ENCODE results near the gene EML1.

EML1 gene

GRCh38 chr14:99749763-99750715, 43.2 kb upstream of the EML1 start:
- Histone ChIP-seq H3K4me1 (ENCODE audit: control insufficient read depth in 5 of 5, insufficient read depth in 5 of 5, low read length in 5 of 5) (peaks cover 6 to 73% (median 49%) of the 10 kb centered on the region in 5 donors), H3K9me3 (ENCODE audit: control insufficient read depth in 5 of 5, low read length in 5 of 5) (no peaks in the 10 kb centered on the region), H3K27me3 (ENCODE audit: control insufficient read depth in 5 of 5, insufficient read depth in 4 of 5, low read length in 5 of 5) (peaks cover 0 to 36% (median 20%) of the 10 kb centered on the region in 5 donors), H3K27ac (ENCODE audit: low read depth, low read length) (peak overlapping the region; percentile 24), H3K36me3 (ENCODE audit: control insufficient read depth in 5 of 5, insufficient read depth in 5 of 5, low read length in 5 of 5) (no peaks in the 10 kb centered on the region), H3K4me3 (ENCODE audit: low read depth in 1 of 5, low read length in 5 of 5) (no peak overlapping the region), H3K9ac (ENCODE audit: low read length in 5 of 5) (peak overlapping the region in 2 of 5 donors; percentile 13 to 23)

GRCh38 chr14:99750746-99751450, 42.3 kb upstream of the EML1 start:
- H3K9ac ChIP-seq (ENCODE audit: low read length in 5 of 5), result no peak overlapping the region
- peaks cover 0 to 41% (median 20%) of the 10 kb centered on the region in 5 donors for H3K27me3 ChIP-seq (ENCODE audit: control insufficient read depth in 5 of 5, insufficient read depth in 4 of 5, low read length in 5 of 5)
- H3K9me3 ChIP-seq (ENCODE audit: control insufficient read depth in 5 of 5, low read length in 5 of 5), result no peaks in the 10 kb centered on the region
- H3K36me3 ChIP-seq (ENCODE audit: control insufficient read depth in 5 of 5, insufficient read depth in 5 of 5, low read length in 5 of 5), result no peaks in the 10 kb centered on the region
- no peak overlapping the region for H3K4me3 ChIP-seq (ENCODE audit: low read depth in 1 of 5, low read length in 5 of 5)
- H3K27ac ChIP-seq (ENCODE audit: low read depth, low read length), result no peak overlapping the region
- peaks cover 6 to 74% (median 46%) of the 10 kb centered on the region in 5 donors for H3K4me1 ChIP-seq (ENCODE audit: control insufficient read depth in 5 of 5, insufficient read depth in 5 of 5, low read length in 5 of 5)

DNA sequence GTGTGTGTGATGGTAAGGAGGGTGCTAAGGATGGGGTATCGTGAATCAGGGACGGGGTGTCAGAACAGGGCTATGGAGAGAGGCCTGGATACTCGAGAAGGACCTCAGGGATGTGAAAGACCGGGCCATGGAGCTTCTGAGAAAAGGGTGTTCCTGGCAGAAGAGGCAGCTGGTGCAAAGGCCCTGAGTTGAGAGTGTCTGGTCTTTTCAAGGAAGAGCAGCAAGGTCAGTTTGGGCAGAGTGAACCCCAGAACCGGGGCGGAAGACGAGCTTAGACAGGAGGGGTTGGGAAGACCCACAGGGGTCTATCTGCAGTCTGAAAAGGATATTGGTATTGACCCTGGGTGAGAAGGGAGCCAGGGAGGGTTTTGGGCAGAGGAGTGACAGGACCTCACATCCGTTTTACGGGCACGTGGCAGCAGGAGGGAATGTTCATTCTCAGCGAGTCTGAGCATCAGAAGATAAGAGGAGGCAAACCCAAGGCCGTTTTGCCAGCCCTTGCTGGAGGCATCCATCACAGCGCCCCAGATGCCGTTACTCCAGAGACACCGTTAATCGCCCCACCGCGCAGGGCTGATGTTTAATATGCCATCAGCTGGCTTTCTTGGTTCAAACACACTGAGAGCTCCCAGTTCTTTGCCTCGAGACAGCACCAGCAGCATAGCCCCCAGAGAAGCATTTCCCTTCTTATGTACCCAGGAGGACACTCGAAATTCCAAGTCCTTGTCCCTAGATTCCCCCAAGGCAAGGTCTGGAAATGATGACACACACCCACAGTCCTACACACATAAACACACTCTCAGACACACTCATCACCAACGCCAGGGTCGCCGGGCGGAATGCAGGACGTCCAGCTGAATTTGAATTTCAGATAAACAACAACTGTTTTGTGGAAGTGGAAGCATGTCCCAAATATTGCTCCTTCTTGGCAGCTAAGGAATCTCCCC, 41.4 kb upstream of the EML1 start:
- Histone ChIP-seq H3K4me1 (ENCODE audit: control insufficient read depth in 5 of 5, insufficient read depth in 5 of 5, low read length in 5 of 5) (peaks cover 10 to 74% (median 46%) of the 10 kb centered on the region in 5 donors), H3K27ac (ENCODE audit: low read depth, low read length) (no peak overlapping the region), H3K36me3 (ENCODE audit: control insufficient read depth in 5 of 5, insufficient read depth in 5 of 5, low read length in 5 of 5) (no peaks in the 10 kb centered on the region), H3K9me3 (ENCODE audit: control insufficient read depth in 5 of 5, low read length in 5 of 5) (no peaks in the 10 kb centered on the region), H3K4me3 (ENCODE audit: low read depth in 1 of 5, low read length in 5 of 5) (no peak overlapping the region), H3K9ac (ENCODE audit: low read length in 5 of 5) (peak overlapping the region in 1 of 5 donors; percentile 17), H3K27me3 (ENCODE audit: control insufficient read depth in 5 of 5, insufficient read depth in 4 of 5, low read length in 5 of 5) (peaks cover 0 to 34% (median 20%) of the 10 kb centered on the region in 5 donors)

GRCh38 chr14:99752486-99753121, 40.6 kb upstream of the EML1 start:
- Histone ChIP-seq H3K4me1 (ENCODE audit: control insufficient read depth in 5 of 5, insufficient read depth in 5 of 5, low read length in 5 of 5) (peaks cover 10 to 67% (median 45%) of the 10 kb centered on the region in 5 donors), H3K27me3 (ENCODE audit: control insufficient read depth in 5 of 5, insufficient read depth in 4 of 5, low read length in 5 of 5) (peaks cover 0 to 31% (median 20%) of the 10 kb centered on the region in 5 donors), H3K36me3 (ENCODE audit: control insufficient read depth in 5 of 5, insufficient read depth in 5 of 5, low read length in 5 of 5) (no peaks in the 10 kb centered on the region), H3K27ac (ENCODE audit: low read depth, low read length) (no peak overlapping the region), H3K9me3 (ENCODE audit: control insufficient read depth in 5 of 5, low read length in 5 of 5) (no peaks in the 10 kb centered on the region), H3K4me3 (ENCODE audit: low read depth in 1 of 5, low read length in 5 of 5) (no peak overlapping the region), H3K9ac (ENCODE audit: low read length in 5 of 5) (no peak overlapping the region)

DNA sequence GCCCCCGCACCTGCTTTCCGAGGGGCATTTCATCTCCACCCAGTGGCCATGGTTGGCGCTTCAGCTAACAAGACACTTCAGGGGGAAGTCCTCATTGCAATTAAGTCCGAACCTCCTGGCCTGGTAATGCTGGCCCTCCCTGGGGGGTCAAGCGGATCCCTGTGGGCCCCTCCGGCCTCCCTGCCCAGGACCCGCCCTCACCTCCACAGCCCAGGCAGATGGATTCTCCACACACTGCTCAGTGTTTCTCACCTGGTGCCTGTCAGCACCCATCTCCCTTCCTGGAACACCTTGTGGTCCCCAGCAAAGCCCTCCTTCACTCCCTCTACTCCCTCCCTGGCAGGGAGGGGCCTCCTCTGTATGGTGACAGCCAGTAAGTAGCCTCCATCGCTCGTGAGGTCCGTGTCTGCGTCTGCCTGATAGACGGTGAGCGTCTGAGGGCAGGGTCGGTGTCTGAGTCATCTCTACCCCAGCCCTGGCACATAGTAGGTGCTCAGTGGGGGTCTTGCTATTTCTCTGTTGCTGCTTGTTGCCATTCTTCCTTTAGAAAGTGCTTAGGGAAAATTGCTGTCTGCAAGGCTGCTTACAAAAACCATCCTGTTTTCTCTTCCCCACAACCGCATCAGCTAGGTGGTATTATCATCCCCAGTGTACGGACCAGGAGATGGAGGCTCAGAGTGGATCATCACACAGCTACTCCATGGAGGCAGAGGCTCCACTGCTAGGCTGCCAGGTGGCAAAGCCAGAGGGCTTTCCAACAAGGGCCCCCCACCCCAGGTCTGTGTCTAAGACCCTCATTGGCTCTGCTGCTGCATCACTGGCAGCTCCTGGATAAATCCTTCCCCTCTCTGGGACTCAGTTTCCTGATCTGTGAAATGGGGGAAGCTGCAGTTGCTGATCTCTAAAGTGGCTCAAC, 39.7 kb upstream of the EML1 start:
- H3K9ac ChIP-seq (ENCODE audit: low read length in 5 of 5), result peak overlapping the region in 1 of 5 donors; percentile 61
- H3K27me3 ChIP-seq (ENCODE audit: control insufficient read depth in 5 of 5, insufficient read depth in 4 of 5, low read length in 5 of 5), result peaks cover 0 to 31% (median 20%) of the 10 kb centered on the region in 5 donors
- H3K4me1 ChIP-seq (ENCODE audit: control insufficient read depth in 5 of 5, insufficient read depth in 5 of 5, low read length in 5 of 5), result peaks cover 14 to 64% (median 50%) of the 10 kb centered on the region in 5 donors
- H3K27ac ChIP-seq (ENCODE audit: low read depth, low read length), result no peak overlapping the region
- no peaks in the 10 kb centered on the region for H3K9me3 ChIP-seq (ENCODE audit: control insufficient read depth in 5 of 5, low read length in 5 of 5)
- no peak overlapping the region for H3K4me3 ChIP-seq (ENCODE audit: low read depth in 1 of 5, low read length in 5 of 5)
- H3K36me3 ChIP-seq (ENCODE audit: control insufficient read depth in 5 of 5, insufficient read depth in 5 of 5, low read length in 5 of 5), result no peaks in the 10 kb centered on the region

- Histone ChIP-seq H3K27ac (ENCODE audit: low read depth, low read length) (no peak overlapping the region), H3K27me3 (ENCODE audit: control insufficient read depth in 5 of 5, insufficient read depth in 4 of 5, low read length in 5 of 5) (peaks cover 0 to 28% (median 14%) of the 10 kb centered on the region in 5 donors), H3K36me3 (ENCODE audit: control insufficient read depth in 5 of 5, insufficient read depth in 5 of 5, low read length in 5 of 5) (no peaks in the 10 kb centered on the region), H3K4me3 (ENCODE audit: low read depth in 1 of 5, low read length in 5 of 5) (no peak overlapping the region), H3K9ac (ENCODE audit: low read length in 5 of 5) (no peak overlapping the region), H3K9me3 (ENCODE audit: control insufficient read depth in 5 of 5, low read length in 5 of 5) (no peaks in the 10 kb centered on the region), H3K4me1 (ENCODE audit: control insufficient read depth in 5 of 5, insufficient read depth in 5 of 5, low read length in 5 of 5) (peaks cover 14 to 70% (median 56%) of the 10 kb centered on the region in 5 donors)
Measured at GRCh38 chr14:99754141-99755067, 38.8 kb upstream of the EML1 start.

DNA sequence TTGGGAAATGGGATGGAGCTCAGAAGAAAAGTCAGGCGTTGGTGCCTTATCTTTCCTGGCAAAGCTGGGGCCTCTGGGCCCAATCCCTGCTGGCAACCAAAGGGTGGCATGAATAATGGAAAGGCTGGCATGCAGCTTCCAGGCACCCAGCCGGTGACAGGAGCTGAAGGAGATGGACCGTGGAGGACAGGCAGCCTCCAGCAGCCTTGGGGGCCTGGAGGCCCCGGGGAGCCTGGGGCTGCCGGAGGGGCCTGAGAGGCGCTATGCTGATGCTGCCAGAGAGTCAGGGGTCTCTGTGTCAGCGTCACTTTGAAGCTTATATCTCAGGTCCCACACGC, 38.2 kb upstream of the EML1 start:
- H3K4me3 ChIP-seq (ENCODE audit: low read depth in 1 of 5, low read length in 5 of 5), result no peak overlapping the region
- no peaks in the 10 kb centered on the region for H3K9me3 ChIP-seq (ENCODE audit: control insufficient read depth in 5 of 5, low read length in 5 of 5)
- H3K27me3 ChIP-seq (ENCODE audit: control insufficient read depth in 5 of 5, insufficient read depth in 4 of 5, low read length in 5 of 5), result peaks cover 0 to 28% (median 11%) of the 10 kb centered on the region in 5 donors
- no peak overlapping the region for H3K9ac ChIP-seq (ENCODE audit: low read length in 5 of 5)
- H3K27ac ChIP-seq (ENCODE audit: low read depth, low read length), result no peak overlapping the region
- H3K4me1 ChIP-seq (ENCODE audit: control insufficient read depth in 5 of 5, insufficient read depth in 5 of 5, low read length in 5 of 5), result peaks cover 12 to 67% (median 51%) of the 10 kb centered on the region in 5 donors
- H3K36me3 ChIP-seq (ENCODE audit: control insufficient read depth in 5 of 5, insufficient read depth in 5 of 5, low read length in 5 of 5), result no peaks in the 10 kb centered on the region

Measured in subcutaneous abdominal adipose tissue (tissue), 5 donors.